Brain microvascular endothelial cell (primary cell): ENCODE measurements around the gene EZR.

Experiments
- DNase-seq: peaks from one replicate; pipeline ENCODE4 v3.0.0-alpha.2; 2020
- H3K27ac ChIP-seq: fragments of 250-450 bp; sonication (Bioruptor Pico); 2 replicates; pipeline ENCODE4 v1.5.1; 2020; ENCODE audit warnings: mild to moderate bottlenecking, moderate library complexity
- H3K27me3 ChIP-seq: fragments of 250-450 bp; sonication (Bioruptor Pico); replicated peaks from 2 replicates; pipeline ENCODE4 v1.5.1; 2020; ENCODE audit warnings: mild to moderate bottlenecking
- H3K36me3 ChIP-seq: fragments of 250-450 bp; sonication (Bioruptor Pico); replicated peaks from 2 replicates; pipeline ENCODE4 v1.5.1; 2020; ENCODE audit warnings: mild to moderate bottlenecking
- H3K4me3 ChIP-seq: 2 replicates; pipeline ENCODE4 v1.5.1; 2011; ENCODE audit warnings: low read depth, mild to moderate bottlenecking, control low read depth, low read length, moderate library complexity
- CTCF ChIP-seq: IDR thresholded peaks from 2 replicates; pipeline ENCODE4 v1.5.1; 2011; ENCODE audit warnings: low read depth, mild to moderate bottlenecking, moderate library complexity, low read length, control low read depth, inconsistent platforms; ENCODE audit errors: missing control alignments
- in situ Hi-C: cut with HindIII; loops from 2 replicates; pipeline ENCODE4 v1.10.0; 2017; ENCODE audit warnings: low sequenced_read_pairs, low pct_ligation_motif_present

EZR gene

GRCh38 chr6:158735009-158735408, 84.2 kb downstream of the EZR start:
- no peak for TF ChIP-seq CTCF
- H3K36me3 ChIP-seq = no peaks in the 10 kb centered on the region
- in situ Hi-C loops = no loop called here
- no peak for DNase-seq
- H3K27ac ChIP-seq = no peak overlapping the region
- no peak overlapping the region for H3K4me3 ChIP-seq
- no peaks in the 10 kb centered on the region for H3K27me3 ChIP-seq

- no peak for DNase-seq
- in situ Hi-C loops = no loop called here
- H3K4me3 ChIP-seq = no peak overlapping the region
- H3K27me3 ChIP-seq = no peaks in the 10 kb centered on the region
- H3K27ac ChIP-seq = no peak overlapping the region
- no peak for TF ChIP-seq CTCF
- no peaks in the 10 kb centered on the region for H3K36me3 ChIP-seq
Observed at GRCh38 chr6:158730541-158730907, 88.6 kb downstream of the EZR start.

DNA sequence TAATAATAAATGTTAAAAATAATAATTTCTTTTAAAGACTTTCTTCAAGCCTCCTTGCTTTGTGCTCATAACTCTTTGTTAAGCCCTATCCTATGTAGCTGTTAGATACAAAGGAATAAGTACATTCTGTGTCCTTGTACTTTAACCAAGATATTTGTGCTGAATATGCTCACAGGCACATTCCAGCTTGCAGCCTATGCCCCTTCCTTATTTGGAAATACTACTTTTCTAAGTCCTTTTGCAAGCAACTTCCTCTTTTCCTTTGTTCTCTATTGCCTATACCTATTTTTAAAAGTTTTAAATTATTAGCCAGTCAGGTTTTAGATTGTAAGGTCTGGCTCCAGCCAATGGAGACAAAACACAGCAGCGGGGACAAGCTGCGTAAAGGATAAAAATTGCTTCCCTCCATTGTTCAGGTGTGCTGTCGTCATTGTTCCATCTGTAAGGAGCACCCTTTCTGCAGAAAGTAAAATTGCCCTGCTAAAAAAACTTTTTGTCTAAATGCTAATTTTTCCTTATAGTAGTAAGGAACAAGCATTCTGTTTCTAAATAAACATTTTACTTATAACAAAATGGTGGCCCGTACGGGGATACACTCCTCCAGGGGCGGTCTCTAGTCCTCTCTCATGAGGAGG, 89.1 kb downstream of the EZR start:
- no peak for DNase-seq
- in situ Hi-C loops = no loop called here
- Histone ChIP-seq H3K27ac (no peak overlapping the region), H3K36me3 (no peaks in the 10 kb centered on the region), H3K4me3 (no peak overlapping the region), H3K27me3 (no peaks in the 10 kb centered on the region)
- TF ChIP-seq CTCF = no peak

DNA sequence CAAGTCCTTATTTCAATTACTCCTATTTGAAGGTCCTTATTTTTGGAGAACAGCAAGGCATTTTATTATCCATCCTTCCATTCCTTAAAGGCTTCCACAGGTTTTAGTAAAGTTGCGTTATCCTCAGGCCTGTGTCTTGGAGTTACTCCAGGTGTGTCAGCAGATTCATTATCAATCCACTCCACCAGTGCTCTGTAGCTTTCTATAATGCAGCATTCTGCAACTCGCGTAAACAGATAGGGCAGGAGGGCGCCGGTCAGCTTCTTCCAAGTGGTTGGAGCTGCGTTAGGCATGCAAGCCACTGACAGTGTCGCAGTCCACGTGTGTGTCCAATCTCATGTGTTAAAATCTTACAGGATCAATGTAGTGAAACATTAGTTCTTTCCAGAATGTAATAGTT, 93.5 kb downstream of the EZR start:
- no peaks in the 10 kb centered on the region for H3K27me3 ChIP-seq
- no peak for TF ChIP-seq CTCF
- H3K4me3 ChIP-seq = no peak overlapping the region
- no peak for DNase-seq
- in situ Hi-C loops = no loop called here
- no peaks in the 10 kb centered on the region for H3K36me3 ChIP-seq
- no peak overlapping the region for H3K27ac ChIP-seq

- no peak for DNase-seq
- in situ Hi-C loops = loop anchor here (25.0 kb wide), 1 partner anchor 240 kb away; no protein-coding TSS in a partner anchor
- TF ChIP-seq CTCF = no peak
- H3K27me3 ChIP-seq = no peaks in the 10 kb centered on the region
- H3K27ac ChIP-seq = no peak overlapping the region
- H3K4me3 ChIP-seq = no peak overlapping the region
- no peaks in the 10 kb centered on the region for H3K36me3 ChIP-seq
Observed at GRCh38 chr6:158722176-158722729, 96.9 kb downstream of the EZR start.
